Measurements from ENCODE around the gene GOLGA1.
A peak's percentile ranks its signal among the peaks of the same experiment; 100 is the strongest.
"Not testable (repeated sequence)": the region's sequence is repeated elsewhere in the genome, so short reads cannot be mapped to it uniquely, and the experiment has no call there.

Gene GOLGA1

GRCh38 chr9:124939944-124940343 lies 939 bp downstream of the GOLGA1 start:
- DNase-seq = no peak

GRCh38 chr9:124934290-124934689 lies 6.6 kb downstream of the GOLGA1 start:
- no peak for DNase-seq

GRCh38 chr9:124932333-124932732 lies 8.6 kb downstream of the GOLGA1 start:
- DNase-seq = peak; percentile 37

- DNase-seq = no peak
Observed at GRCh38 chr9:124929464-124929863, 11.4 kb downstream of the GOLGA1 start.

- no peak for DNase-seq
Observed at GRCh38 chr9:124928116-124928515, 12.8 kb downstream of the GOLGA1 start.

DNA sequence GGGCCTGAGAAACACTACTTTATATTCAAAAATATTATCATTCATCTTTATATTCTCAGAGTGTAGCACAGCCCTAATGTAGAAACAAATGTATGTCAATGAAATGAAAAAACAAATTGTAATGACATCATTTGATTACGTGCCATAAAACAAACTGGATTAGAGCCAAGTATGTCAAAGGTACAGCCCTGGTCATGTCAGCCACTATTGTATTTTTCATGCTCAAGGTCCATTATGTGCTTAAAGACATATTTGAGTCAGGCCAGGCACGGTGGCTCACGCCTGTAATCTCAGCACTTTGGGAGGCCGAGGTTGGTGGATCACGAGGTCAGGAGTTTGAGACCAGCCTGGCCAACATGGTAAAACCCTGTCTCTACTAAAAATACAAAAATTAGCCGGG lies 20.5 kb downstream of the GOLGA1 start:
- DNase-seq = not testable (repeated sequence)

DNA sequence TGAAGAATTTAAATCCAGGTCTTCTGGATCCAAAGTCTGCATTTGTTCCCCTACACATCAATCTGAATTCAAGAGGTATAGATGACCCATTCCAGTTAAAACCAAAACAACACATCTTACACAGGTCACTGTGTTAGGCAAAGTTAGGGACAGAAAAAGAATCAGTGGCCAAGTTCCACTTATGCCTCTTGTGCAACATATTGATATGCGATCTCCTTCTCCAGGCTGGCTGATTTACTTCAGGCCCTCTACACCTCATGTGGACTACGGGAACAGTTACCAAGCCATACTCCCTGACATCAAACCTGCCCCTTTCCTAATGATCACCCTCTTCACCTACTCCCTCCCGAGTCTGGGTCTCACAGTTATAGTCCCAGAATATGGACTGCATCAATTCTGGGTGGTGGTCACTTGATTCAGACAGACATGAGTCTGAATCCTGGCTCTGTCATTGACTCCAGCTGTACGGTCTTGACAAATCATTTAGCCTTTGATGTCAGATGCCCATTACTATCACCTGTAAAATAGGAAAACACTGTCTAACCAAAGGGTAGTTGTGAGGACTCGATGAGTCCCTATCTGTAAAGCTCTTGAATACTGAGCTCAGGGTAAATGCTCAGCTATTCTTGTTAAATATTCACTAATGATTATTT lies 26.0 kb downstream of the GOLGA1 start:
- no peak for DNase-seq

DNA sequence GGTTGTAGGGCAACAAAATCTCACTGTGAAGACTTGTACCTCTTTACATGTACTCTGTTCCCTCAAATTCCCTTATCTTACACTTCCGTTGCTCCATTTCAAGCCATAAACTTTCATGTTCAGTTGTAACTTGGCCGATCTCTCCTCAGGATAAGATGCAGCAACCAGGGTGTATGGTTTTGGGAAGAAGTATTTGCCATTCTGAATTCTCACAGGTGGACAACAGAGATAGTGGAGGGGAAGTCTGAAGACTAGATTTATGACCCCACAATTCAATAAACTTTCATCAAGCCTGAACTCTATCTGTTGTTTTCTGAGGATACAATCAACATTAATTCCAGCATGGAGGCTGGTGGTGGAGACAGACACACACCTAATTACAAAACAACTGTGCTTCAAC lies 27.5 kb downstream of the GOLGA1 start:
- no peak for DNase-seq

GRCh38 chr9:124911766-124912165 lies 29.1 kb downstream of the GOLGA1 start:
- DNase-seq = no peak

GRCh38 chr9:124908098-124908497 lies 32.8 kb downstream of the GOLGA1 start:
- DNase-seq = no peak

DNA sequence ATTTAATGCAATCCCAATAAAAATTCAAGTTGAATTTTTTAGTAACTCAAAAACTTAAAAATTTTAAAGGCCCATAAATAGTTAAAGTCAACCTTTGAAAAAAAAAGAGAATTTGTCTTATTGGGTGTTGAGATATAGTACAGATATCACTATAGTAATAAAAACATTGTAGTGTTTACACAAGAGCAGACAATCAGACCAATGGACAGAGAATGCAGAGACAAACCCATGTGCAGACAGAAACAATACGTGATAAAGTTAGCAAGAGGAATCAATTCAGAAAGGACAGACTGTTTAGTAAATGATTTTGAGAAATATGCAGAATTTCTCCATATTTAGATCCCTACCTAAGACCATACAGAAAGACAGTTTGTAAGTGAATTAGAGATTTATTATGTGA lies 33.9 kb downstream of the GOLGA1 start:
- DNase-seq = no peak

GRCh38 chr9:124899845-124900244 lies 41.0 kb downstream of the GOLGA1 start:
- no peak for DNase-seq

DNA sequence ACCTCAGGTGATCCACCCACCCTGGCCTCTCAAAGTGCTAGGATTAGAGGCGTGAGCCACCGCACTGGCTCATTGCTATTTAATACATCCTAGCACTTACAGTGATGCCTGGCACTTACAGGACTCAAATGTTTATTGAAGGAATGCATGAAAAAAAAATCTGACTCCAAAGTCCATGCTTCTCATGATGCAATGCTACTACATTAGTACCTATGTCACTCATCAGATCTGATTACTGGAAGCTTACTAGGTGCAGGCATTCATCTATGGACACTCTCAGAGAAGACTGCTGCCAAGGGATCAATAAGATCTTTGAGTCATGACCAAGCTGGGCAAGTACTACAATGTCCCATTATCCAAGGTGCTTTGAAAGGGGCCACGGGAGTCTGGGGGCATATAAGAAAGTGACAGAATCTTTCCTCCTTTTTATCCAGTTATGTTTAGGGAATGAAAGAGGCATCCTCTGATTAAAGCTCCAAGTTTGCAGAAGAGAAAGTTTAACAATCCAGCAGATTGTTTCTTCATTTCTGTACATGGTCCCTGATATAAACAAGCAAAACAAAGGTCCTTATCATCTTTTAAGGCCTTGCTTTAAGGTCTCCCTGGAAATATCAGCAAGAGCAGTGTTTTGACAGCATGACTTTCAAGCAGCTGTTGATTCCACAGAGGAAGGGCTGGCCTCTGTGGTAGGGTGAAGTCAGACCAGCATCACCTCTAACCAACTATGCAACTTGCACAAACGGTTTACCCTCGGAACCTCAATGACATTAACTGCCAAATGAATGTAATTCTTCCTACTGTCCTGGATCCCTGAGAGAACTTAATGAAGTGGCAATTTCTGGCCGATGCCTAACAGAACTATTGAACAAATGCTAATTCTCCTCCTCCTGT lies 43.1 kb downstream of the GOLGA1 start:
- DNase-seq = no peak

GRCh38 chr9:124894741-124895170 lies 46.1 kb downstream of the GOLGA1 start:
- DNase-seq = no peak

- DNase-seq = no peak
Observed at GRCh38 chr9:124894035-124894740, 46.7 kb downstream of the GOLGA1 start.

GRCh38 chr9:124890179-124890578 lies 50.7 kb downstream of the GOLGA1 start:
- no peak for DNase-seq

- DNase-seq = no peak
Observed at GRCh38 chr9:124889006-124889405, 51.9 kb downstream of the GOLGA1 start.

- no peak for DNase-seq
Observed at GRCh38 chr9:124887832-124888231, 53.1 kb downstream of the GOLGA1 start.

GRCh38 chr9:124886866-124887492 lies 53.9 kb downstream of the GOLGA1 start:
- DNase-seq = no peak

GRCh38 chr9:124886461-124886860 lies 54.4 kb downstream of the GOLGA1 start:
- no peak for DNase-seq

DNA sequence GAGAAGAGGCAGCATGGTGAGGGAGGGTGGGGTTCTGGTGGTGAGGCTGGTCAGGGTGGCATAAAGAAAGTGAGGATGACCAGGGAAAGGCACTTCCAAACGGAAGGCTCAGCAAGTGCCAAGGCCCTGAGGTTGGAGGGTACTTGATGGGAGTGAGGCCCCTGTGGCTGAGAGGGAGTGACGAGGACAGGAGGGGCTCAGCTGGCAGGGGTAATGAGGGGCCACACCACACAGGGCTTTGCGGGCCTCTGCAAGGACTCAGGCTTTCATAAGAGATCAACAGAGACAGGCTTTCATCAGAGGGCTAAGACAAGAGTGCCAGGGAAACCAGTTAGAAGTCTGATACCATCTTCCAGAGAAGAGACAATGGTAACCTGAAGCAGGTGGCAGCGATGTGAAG lies 55.3 kb downstream of the GOLGA1 start:
- DNase-seq = no peak

- no peak for DNase-seq
Observed at GRCh38 chr9:124884376-124884775, 56.5 kb downstream of the GOLGA1 start.

GRCh38 chr9:124882231-124882630 lies 58.7 kb downstream of the GOLGA1 start:
- no peak for DNase-seq
